Measurements from ENCODE around the gene PRMT2.

PRMT2 gene

DNA sequence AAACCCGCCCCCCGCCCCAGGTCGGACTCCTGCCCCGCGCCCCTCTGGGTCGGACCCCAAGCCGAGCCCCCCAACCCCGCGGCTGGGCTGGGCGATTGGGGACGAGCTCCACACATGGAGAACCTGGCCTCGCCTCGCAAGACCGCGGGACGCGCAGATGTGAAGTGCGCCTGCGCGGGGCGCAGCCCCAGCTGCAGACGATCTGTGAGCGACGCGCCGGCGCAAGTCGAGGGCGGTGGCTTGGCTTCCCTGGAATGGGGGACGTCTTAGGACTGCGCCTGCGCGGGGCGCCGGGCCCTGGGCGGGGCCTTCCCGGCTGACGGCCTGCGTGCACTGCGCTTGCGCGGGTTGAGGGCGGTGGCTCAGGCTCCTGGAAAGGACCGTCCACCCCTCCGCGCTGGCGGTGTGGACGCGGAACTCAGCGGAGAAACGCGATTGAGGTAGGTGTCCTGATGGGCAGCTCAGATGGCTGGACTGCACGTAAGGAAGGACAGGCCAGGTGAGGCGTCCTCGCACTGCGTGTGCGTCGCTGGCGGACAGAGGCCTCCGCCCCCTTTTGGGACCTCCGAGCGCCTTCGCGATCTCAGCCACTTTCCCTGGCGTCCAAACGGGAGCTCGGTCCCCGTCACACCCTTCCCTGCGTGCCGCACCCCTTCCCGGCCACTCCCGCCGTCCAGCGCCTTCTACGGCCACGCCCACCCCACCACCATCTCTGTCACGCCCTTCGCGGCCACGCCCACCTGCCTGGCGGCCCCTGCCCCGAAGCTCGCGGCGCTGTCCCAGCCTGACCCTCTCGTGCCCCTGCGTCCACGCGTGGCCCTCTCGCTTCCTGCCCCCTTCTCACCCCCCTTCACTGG, at the start of gene PRMT2:
PRMT2 (plus strand) TSS at position 351 of the 857 bp plus-strand sequence. CDS start 1,278 bp downstream, outside the sequence.
- DNase-seq (ENCODE audit: low spot score) = peak; percentile 97

DNA sequence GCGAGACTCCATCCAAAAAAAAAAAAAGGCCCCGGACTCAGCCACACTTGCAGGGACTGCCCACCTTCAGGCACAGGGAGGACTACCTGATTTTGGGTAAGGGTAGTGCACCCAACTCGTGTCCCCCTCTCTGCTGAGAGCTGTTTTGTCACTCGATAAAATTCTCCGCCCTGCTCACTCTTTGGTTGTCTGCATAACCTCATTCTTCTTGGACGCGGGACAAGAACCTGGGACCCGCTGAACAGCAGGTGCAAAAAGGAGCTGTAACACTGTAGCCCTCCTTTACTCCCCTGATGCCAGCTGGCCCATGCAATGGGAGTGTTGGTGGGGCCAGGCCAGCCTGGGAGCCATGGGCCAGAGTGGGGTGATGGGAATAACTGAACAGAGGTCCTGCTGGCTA, 41.2 kb upstream of the PRMT2 start:
- no peak for DNase-seq (ENCODE audit: low spot score)

DNA sequence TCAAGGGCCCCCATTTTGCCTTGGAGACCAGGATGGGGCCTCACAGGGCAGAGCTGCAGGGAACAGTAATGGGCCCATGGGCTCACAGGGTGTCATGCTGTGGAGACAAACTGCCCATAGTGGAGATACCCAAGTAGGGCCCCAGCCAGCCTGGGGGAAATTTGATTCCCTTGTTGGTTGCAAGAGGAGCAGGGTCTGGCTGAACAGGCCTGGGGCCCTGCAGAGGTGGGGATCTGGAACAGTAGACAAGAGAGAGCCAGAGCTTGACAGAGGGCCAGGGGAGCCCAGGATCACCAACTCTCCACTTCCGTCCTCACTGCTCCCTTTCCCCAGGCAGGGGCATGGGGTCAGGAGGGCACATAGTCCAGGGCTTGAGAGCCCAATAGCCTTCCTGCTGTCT, 39.3 kb upstream of the PRMT2 start:
- no peak for DNase-seq (ENCODE audit: low spot score)

DNA sequence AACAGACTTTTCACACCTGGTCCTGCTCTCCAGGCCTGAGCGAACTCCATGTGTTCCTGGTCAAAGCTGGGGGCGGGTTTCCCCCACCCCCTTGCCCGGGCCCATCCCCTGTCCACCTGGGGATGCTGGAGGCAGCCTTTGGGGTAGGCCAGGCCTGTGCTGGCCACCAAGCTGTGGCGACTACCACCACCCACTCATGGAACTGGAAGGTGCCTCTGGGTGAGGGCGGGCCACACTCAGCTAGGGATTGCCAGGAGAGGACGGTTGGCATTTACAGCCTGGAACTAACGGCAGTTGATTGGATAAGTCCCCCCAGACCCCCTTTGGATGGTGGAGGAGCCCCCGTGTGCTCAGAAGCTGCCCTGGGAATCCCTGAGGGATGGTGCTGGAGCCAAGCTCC, 38.4 kb upstream of the PRMT2 start:
- DNase-seq (ENCODE audit: low spot score) = no peak

DNA sequence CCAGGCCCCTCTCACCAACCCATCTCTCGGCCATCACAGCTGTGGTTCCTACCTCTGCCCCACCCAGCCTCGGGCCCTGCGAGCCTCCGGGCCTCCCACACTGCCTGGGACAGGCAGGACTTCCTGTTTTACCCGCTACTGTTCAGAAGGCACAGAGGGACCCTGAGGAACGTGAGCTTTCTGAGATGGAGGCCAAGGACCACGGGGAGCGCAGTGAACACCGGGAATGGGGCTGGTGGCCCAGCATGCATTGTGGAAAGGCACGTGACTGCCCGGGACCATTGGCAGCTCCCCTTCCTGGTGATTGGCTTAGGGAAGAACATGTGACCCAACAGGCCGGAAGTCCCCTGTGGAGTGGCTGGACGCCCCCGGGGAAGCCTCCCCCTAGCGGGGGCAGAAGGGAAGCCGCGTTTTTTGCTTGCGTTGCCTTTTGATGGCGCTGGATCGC, 37.6 kb upstream of the PRMT2 start:
- DNase-seq (ENCODE audit: low spot score) = no peak

DNA sequence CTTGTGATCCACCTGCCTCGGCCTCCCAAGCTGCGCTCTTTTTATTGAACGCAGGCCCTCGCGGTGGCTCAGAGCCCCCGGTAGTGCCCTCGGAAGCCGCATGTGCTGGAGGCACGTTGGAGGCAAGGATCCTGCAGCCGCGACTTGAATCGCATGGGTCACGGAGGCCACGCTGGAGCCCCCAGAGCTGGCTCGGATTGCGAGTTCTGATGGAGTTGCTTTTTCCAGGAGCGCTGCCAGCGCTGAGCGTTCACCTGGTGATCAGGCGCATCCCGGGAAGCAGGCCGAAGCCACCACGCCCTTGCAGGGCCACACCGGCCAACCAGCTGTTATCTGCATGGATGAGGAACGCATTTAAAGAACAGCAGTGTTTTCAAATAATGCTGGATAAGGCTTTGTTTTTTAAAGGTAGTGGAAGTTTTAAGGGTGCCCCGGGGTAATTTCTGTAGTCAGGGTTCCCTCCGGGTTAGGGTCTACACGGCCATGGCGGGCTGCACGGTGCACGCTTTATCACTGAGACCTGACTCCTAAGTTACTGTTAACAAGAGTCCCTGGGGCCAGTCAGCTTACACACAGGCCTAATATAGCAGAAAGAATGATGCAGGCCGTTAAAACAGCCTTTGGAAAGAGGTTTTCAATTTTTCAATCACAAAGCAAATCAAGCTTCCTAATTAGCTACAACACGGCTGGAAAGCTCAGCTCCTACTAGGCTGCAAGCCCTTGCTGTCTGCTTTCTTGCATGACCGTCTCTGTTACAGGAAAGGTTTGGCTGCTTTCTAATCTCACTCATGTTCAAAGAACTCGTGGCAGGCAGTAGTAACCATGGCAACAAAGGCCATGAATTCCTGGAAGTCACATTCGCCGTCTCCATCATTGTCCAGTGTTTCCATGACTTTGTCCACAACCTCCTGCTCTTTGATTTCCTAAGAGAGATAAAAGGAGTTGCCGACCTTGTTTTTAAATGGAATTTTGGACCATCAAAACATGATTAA, 36.6 kb upstream of the PRMT2 start:
- no peak for DNase-seq (ENCODE audit: low spot score)

DNA sequence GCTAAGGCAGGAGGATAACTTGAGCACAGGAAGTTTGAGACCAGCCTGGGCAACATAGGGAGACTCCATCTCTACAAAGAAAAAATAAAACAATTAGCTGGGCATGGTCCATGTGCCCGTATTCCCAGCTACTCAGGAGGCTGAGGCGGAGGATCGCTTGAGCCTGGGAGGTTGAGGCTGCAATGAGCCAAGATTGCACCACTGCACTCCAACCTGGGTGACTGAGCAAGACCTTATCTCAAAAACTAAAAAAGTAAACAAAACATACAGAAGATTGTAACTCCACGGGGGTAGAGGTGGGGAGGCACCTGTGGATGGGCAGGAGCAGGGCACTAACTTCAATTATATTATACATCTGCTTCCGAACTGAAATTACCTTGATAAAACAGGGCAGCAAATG, 35.2 kb upstream of the PRMT2 start:
- no peak for DNase-seq (ENCODE audit: low spot score)

DNA sequence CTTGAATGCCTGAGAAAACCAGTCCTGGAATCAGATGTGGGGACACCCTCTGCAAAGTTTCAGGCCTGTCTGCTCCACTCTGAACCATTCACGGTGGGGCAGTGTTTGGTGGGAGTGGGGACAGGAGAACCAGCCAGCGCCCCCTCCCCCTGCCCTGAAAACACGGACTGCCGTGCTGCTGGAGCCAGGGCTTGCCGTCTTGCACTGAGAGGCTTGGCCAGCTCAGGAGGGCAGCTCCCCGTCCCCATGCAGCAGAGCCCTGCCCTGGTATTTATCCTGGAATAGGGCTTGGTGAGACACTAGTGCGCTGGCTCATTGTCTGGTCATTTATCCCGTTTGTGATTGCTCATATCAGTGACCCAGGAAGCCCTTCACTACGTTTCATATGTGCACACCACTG, 34.5 kb upstream of the PRMT2 start:
- no peak for DNase-seq (ENCODE audit: low spot score)

DNA sequence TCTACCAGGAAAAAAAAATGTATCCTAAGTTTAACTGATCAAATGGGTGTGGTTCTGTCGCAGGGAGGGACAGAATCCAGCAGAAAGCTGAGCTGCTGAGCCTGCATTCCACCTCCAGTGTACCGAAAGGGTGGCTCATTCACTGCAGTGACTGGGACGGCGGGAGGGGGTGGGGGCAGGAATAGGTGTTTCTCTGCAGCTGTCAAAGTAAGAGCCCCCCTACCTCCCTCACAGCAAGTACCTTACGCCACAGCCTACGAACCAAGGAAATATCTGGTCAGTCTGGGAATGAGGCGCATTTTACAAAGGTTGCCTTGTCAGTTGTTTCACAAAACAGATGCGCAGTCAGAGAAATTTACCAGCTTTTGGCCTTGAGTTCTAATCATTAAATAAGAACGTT, 32.2 kb upstream of the PRMT2 start:
- DNase-seq (ENCODE audit: low spot score) = no peak

DNA sequence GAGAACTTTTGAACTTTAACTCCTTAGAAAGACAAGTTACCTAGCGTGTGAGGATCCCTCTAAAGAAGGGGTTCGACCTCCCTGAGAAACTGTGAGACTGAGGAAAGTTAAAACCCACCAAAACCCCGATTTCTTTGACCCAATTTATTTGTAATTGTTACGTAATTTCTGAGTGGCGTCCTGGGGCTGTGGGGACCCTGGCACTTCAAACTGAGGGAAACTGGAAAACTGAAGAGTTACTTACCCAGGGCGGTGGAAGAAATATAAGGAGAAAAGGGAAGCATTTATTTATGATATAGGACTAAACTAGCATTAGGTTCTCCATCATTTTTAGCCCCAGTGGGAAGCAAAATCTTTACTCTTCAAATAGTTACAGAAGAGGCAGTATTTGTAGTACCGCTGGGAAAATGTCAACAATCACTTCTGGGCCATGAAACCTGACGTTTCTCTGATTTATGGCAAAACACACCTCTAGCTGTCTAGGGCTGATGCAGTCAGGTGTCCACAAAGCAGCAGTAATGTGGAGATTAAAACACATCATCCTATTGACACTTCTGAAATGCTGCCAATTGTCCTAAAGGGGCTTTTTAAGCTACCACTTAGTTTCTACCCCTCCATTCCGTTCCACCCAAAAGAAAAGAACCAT, 31.0 kb upstream of the PRMT2 start:
- DNase-seq (ENCODE audit: low spot score) = no peak

DNA sequence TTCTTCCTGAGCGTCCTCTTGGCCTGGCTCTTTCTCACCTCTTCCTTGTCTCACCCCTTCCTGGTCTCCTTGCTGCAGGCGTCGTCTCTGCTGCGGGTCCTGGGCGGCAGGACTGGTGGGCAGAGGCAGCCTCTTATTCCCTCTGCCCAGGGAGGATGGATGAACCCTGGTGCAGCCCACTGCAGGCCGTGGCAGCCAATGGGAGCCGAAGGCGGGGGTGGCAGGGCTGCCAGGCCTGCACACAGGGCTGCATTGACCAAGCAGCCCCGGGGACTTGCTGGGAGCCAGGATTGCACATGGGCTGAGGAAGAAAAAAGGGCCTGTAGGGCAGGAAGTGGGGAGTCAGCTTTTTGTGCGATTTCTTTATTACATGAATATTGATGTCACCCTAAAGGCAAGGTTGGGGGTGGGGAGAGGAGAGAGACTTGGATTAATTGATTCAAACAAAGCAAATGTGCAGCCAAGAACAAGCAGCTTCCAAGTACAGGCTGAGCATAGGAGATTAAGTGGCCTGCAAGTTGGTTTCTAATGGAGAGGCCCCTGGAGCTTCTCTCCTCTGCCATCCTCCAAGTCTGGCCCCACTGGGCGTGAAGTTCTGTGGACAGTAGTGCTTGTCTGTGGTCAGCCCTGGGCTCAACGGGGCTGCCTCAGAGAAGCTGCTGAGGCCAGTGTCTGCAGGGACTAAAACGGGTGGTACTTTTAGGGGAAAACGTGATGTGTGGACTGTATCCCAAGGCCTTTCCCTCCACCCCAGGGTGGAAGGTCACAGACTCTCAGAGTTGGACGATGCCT, 30.3 kb upstream of the PRMT2 start, which contains the start of gene S100B:
S100B (minus strand) TSS at position 108 of the 792 bp plus-strand sequence. CDS start 2,667 bp downstream, outside the sequence.
- DNase-seq (ENCODE audit: low spot score) = peak; percentile 98

DNA sequence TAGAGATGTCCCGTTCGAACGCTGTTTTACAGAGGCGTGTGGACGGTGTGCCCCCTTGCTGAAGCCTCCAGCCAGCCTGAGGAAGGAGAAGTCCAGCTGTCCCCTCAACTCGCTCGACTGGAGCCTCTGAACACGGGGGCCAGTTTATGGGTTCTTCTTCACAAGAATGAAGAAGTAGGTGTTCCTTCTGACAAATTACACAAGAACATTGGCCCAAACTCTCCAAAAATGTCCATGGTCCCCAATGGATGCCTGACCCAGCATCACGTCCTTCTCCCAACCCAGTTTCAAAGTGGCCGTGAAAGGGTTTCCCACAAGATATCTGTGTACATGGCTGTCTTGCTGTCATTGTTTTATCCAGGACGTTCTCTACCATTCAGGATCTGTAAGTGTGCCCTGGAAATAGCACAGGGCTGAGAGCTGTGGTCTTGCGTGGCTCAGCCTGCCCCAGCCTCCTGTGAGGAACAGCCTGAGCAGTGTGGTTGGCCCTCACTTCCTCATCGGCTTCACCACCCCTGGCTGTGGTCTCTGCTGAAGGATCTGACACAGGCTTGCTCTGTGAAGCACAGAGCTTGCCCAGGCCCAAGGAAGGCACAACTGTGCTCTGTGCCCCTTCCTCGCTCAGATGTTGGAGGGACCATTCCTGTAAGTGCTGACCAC, 29.6 kb upstream of the PRMT2 start:
- no peak for DNase-seq (ENCODE audit: low spot score)

DNA sequence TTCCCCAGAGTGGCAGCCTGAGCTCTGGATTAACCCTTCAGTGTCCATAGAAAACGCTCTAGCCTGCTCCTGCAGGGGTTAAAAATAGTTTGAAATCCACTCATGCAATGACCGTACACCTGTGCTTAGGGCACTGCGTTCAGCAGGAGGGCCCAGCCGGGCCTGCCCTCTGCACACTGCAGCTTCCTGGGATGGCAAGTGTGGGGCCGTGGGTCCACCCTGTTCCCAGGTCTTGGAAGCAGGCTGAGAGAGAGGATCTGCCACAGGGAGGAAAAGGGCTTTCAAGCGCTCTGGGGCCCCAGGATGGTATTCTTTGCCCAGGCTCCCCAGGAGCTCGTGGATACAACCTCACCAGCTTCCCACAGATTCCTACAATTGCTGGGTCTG, 29.1 kb upstream of the PRMT2 start:
- DNase-seq (ENCODE audit: low spot score) = no peak

DNA sequence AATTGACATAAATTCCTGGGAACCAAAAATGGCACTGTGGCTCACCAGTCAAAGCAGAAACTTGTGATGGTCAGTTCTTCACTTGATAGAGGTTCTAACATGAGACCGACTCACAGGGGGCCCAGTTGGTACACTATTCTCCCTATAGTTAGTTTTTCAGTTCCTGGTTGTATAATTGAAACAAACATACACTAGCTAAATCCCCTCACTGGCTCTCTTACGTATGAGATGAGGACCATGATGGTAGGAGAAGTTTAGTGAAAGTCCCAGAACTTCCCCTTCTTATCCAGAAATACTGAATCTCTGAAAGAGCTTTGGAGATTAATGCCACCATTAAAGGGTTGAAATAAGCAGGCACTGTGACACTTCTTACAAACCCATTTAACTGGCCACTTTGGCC, 27.8 kb upstream of the PRMT2 start:
- DNase-seq (ENCODE audit: low spot score) = no peak

DNA sequence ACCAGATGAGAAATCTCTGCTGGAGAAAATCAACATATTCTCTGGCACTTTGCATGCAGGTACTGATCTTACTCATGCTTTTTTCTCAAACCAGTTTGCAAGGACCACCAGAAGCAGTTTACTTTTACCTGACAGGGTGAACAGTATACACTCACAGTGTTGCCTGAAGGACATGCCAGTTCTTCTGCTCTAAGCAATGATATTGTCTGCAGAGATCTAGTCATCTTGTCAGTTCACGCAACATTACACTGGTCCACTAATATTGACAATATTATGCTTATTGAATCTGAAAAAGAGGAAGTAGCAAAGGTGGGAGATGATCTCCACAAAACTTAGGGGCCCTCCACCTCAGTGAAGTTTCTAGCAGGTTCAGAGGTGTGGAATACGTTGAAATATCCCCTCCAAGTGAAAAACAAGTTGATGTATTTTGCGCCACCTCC, 26.8 kb upstream of the PRMT2 start:
- DNase-seq (ENCODE audit: low spot score) = no peak

DNA sequence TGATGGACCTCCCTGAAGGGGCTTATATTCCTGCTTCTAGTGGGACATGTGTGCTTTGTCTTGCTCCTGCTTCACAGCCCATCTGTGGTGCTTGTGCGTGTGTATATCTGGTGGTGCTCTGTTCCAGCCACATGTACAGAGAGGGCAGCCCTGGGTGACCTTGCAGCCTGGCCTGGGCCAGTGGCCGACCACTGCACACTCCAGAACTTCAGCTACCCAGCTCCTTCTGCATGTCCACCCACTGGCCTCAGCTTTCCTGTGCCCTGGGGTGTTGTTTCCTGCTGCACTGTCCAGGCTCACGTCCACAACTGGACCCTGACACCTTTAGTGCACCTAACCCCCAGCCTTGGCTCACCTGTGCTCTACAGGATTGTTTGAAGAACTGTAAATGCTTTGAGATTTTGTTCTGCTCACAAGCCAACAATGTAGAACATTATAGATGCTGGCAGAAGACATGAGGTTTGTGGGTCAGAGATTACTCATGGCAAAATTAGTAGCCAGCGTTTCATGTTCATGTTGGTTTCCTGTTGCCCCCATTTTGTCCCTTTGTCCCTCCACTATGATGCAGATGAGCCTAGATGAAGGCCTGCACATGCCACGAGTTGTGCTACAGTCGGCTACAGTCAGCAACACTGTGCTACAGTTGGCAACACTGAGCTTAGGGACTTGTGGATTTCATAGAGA, 25.3 kb upstream of the PRMT2 start:
- DNase-seq (ENCODE audit: low spot score) = no peak

DNA sequence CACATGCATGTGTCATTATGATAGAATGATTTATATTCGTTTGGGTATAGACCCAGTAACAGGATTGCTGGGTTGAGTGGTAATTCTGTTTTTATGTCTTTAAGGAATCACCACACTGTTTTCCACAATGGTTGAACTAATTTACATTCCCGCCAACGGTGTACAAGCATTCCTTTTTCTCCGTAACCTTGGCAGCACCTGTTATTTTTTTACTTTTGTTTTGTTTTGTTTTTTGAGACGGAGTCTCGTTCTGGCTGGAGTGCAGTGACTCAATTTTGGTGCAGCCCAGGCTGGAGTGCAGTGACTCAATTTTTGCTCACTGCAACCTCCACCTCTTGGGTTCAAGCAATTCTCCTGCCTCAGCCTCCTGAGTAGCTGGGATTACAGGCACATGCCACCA, 22.1 kb upstream of the PRMT2 start:
- DNase-seq (ENCODE audit: low spot score) = no peak

DNA sequence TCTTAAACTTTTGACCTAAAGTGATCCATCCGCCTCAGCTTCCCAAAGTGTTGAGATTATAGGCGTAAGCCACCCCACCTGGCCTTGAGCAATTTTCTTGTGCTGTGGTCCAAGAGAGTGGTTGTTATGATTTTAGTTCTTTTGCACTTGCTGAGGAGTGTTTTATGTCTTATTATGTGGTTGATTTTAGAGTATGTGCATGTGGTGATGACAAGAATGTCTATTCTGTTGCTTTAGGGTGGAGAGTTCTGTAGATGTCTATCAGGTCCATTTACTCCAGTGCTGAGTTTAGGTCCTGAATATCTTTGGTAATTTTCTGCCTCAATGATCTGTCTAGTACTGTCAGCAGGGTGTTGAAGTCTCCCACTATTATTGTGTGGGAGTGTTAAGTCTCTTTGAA, 19.4 kb upstream of the PRMT2 start:
- DNase-seq (ENCODE audit: low spot score) = no peak

DNA sequence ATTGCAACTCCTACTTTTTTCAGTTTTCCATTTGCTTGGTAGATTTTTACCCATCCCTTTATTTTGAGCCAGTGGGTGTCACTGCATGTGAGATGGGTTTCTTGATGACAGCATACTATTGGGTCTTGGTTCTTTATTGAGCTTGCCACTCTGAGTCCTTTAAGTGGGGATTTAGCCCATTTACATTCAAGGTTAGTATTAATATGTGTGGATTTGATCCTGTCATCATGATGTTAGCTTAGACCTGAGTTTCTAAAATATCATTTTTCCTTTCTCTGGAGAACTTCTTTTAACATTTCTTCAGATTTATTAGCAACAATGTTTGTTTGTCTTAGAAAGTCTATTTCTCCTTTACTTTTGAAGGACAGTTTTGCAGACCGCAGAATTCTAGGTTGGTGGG, 18.8 kb upstream of the PRMT2 start:
- DNase-seq (ENCODE audit: low spot score) = no peak

Measured in globus pallidus (tissue), 1 donor.